ENCODE results near the gene MRLN. TPM values are rescaled to one million over a fixed set of nuclear protein-coding genes. Genes with fewer than 3 reads are reported as not detected.
A peak's percentile ranks its signal among the peaks of the same experiment; 100 is the strongest.
"Not testable (repeated sequence)": the region's sequence is repeated elsewhere in the genome, so short reads cannot be mapped to it uniquely, and the experiment has no call there.

Gene MRLN
- total RNA-seq, 1 donor from 2014 or later = not detected

- DNase-seq (ENCODE audit: low spot score) = no peak
Measured at GRCh38 chr10:59745163-59745650, 8.0 kb downstream of the MRLN start.

- DNase-seq (ENCODE audit: low spot score) = not testable (repeated sequence)
Measured at GRCh38 chr10:59744762-59745161, 8.5 kb downstream of the MRLN start.

- DNase-seq (ENCODE audit: low spot score) = not testable (repeated sequence)
Measured at GRCh38 chr10:59744156-59744555, 9.1 kb downstream of the MRLN start.

- DNase-seq (ENCODE audit: low spot score) = no peak
Measured at GRCh38 chr10:59741583-59741982, 11.7 kb downstream of the MRLN start.

GRCh38 chr10:59741048-59741447 is 12.2 kb downstream of the MRLN start:
- no peak for DNase-seq (ENCODE audit: low spot score)

- no peak for DNase-seq (ENCODE audit: low spot score)
Measured at GRCh38 chr10:59736749-59737148, 16.5 kb downstream of the MRLN start.

- no peak for DNase-seq (ENCODE audit: low spot score)
Measured at GRCh38 chr10:59735296-59735695, 18.0 kb downstream of the MRLN start.

- DNase-seq (ENCODE audit: low spot score) = no peak
Measured at GRCh38 chr10:59734014-59734462, 19.2 kb downstream of the MRLN start.

- DNase-seq (ENCODE audit: low spot score) = not testable (repeated sequence)
Measured at GRCh38 chr10:59733321-59734013, 19.8 kb downstream of the MRLN start.

GRCh38 chr10:59732849-59733248 is 20.4 kb downstream of the MRLN start:
- not testable (repeated sequence) for DNase-seq (ENCODE audit: low spot score)

- not testable (repeated sequence) for DNase-seq (ENCODE audit: low spot score)
Measured at GRCh38 chr10:59729167-59729566, 24.1 kb downstream of the MRLN start.

- no peak for DNase-seq (ENCODE audit: low spot score)
Measured at GRCh38 chr10:59724098-59724938, 28.9 kb downstream of the MRLN start.

GRCh38 chr10:59720377-59720776 is 32.9 kb downstream of the MRLN start:
- no peak for DNase-seq (ENCODE audit: low spot score)

GRCh38 chr10:59719374-59719773 is 33.9 kb downstream of the MRLN start:
- no peak for DNase-seq (ENCODE audit: low spot score)

GRCh38 chr10:59718257-59718656 is 35.0 kb downstream of the MRLN start:
- DNase-seq (ENCODE audit: low spot score) = no peak

GRCh38 chr10:59713196-59713821 is 39.9 kb downstream of the MRLN start:
- no peak for DNase-seq (ENCODE audit: low spot score)

- no peak for DNase-seq (ENCODE audit: low spot score)
Measured at GRCh38 chr10:59711871-59712494, 41.3 kb downstream of the MRLN start.

- peak; percentile 83 for DNase-seq (ENCODE audit: low spot score)
Measured at GRCh38 chr10:59709395-59710125, 43.7 kb downstream of the MRLN start, which contains the start of gene SLC16A9. Gene SLC16A9 (minus strand): TSS chr10:59709850. CDS start chr10:59684291, 25,559 bp downstream.

- no peak for DNase-seq (ENCODE audit: low spot score)
Measured at GRCh38 chr10:59708816-59709394, 44.4 kb downstream of the MRLN start.
